H7 (cell line): ENCODE results near the gene PRPF8. TPM values are rescaled to one million over a fixed set of nuclear protein-coding genes. Genes with fewer than 3 reads are reported as not detected.
A peak's percentile ranks its signal among the peaks of the same experiment; 100 is the strongest.

Experiments
- DNase-seq: peaks from one replicate; pipeline ENCODE4 v3.0.0; 2012
- H3K27me3 ChIP-seq: 2 replicates; pipeline ENCODE4 v1.6.0; 2011; ENCODE audit warnings: mild to moderate bottlenecking, low read length; ENCODE audit not compliant: control insufficient read depth, insufficient read depth
- H3K36me3 ChIP-seq: replicated peaks from 2 replicates; pipeline ENCODE4 v1.5.1; 2011; ENCODE audit warnings: low read length; ENCODE audit not compliant: control insufficient read depth, insufficient read depth
- H3K4me3 ChIP-seq: 2 replicates; pipeline ENCODE4 v1.5.1; 2011; ENCODE audit warnings: low read depth, mild to moderate bottlenecking, control low read depth, low read length, moderate library complexity; ENCODE audit not compliant: insufficient read depth
- total RNA-seq: library from RNA; depleted of rRNA; stranded (reverse); fragments of >200 nt; shearing (Covaris generic); gene quantifications from 2 replicates; pipeline ENCODE4 v1.2.3, GENCODE V29; 2014

Gene PRPF8
- total RNA-seq, 1 experiment from 2014 or later = 128 TPM

DNA sequence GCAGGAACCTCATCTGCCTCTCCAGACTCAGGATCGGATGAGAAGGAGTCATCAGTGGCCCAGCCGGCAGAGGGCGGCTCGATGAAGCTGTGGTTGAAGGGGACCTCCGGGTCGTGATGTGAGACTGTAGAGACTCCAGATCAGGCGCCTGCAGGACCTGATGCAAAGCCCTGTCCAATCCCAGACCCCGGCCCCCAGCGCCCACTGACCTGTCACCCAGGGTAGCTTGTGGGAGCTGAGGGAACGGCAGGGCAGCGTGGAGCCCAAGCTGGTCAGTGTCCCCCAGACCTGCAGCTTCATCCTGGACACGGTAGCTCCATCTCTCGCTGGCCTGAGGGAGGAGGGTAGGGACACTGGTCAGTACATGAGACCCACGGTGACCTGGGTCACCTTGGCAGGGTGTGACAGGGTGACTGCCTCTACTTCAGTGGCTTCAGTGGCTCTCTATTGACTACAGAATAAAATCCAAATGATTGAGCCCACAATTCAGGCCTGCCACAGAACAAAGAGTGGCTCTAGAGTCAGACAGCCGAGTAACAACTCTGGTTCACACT, 47.9 kb downstream of the PRPF8 start:
- peak; percentile 44 for DNase-seq
- Histone ChIP-seq H3K27me3 (no peaks in the 10 kb centered on the region), H3K36me3 (no peaks in the 10 kb centered on the region), H3K4me3 (no peak overlapping the region)

DNA sequence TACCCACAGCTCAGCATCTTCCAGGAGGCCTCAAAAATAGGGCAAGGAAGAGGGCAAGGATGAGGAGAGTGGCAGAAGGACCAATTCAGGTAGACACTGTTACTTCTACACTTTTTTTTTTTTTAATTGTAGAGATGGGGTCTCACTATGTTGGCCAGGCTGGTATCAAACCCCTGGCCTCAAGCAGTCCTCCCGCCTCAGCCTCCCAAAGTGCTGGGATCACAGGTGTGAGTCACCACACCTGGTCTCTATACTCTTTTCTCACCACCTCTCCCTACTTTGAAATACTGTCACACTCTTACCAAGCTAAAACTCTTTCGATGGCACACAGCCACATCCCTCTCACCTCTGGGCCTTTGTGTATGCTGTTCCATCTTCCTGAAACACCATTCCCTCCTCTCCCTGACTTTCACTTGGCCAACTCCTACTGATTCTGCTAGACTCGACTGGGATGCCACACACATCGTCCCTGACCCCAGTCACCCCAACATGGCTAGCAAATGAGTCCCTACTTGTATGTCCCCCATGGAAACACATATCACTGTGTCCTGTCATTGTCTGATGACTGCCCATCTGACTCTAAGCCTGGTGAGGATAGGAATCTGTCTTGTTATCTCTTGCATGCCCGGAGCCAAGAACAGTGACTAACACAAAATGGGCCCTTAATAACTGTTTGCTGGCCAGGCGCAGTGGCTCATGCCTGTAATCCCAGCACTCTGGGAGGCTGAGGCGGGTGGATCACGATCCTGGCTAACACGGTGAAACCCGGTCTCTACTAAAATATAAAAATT, 48.8 kb downstream of the PRPF8 start:
- DNase-seq = no peak
- Histone ChIP-seq H3K4me3 (no peak overlapping the region), H3K36me3 (no peaks in the 10 kb centered on the region), H3K27me3 (no peaks in the 10 kb centered on the region)

DNA sequence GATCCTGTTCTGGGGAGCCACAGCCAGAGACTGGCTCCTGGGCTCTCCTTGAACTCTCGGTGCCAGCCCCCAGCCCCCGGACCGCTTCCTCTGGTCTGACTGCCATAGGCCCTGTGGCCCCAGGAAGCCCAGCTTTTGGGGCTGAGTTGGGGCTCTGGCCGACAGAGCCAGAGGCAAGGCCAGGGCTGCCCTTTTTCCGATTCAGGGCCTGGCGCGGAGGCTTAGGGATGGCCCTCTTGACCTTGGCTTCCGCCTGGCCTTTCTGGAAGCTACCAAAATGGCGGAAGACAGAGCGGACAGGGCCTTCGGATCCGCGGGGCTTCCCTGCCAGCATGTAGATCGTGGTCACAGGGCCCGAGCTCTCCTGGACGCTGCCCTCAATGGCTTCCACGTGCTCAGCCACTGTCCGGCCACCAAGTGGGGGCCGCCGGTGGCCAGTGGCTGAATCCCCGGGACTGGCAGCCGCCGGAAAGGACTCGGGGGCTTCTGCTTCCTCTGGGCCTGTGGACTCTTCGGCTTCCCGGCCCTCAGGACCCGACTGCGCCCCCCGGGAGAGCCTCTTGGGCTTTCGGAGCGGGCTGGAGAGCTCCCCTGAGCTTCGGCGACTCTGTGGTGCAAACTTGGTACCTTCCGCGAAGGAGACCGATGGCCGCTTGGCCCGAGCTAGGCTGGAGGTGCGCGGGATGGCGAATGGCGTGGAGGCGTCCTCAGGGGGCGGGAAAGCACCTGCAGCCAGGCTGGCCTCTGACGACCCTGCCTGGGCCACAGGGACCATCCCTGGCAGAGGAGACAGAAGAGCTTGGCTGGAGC, 49.6 kb downstream of the PRPF8 start:
- Histone ChIP-seq H3K36me3 (no peaks in the 10 kb centered on the region), H3K27me3 (no peaks in the 10 kb centered on the region), H3K4me3 (no peak overlapping the region)
- DNase-seq = peak; percentile 36

DNA sequence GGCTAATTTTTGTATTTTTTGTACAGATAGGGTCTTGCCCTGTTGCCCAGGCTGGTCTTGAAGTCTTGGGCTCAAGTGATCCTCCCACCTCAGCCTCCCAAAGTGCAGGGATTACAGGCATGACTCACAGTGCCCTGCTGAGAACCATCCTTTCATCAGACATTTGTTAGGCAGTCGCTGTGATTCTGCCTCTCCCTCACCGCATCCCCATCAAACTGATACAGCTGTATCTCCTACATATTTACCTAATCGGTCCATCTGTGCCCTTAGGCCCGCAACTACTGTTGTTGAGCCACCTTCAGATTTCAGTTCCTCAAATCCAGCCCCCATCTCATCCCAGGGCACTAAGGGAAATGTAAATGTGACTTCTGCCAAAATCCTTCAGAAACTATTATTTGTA, 54.0 kb downstream of the PRPF8 start:
- H3K27me3 ChIP-seq = peaks cover 5% of the 10 kb centered on the region; the same call in 1 of the 2 replicates
- no peak overlapping the region for H3K4me3 ChIP-seq
- DNase-seq = no peak
- H3K36me3 ChIP-seq = 0 out of 2 replicates have a peak, but pooled peaks cover 2% of the 10 kb centered on the region

DNA sequence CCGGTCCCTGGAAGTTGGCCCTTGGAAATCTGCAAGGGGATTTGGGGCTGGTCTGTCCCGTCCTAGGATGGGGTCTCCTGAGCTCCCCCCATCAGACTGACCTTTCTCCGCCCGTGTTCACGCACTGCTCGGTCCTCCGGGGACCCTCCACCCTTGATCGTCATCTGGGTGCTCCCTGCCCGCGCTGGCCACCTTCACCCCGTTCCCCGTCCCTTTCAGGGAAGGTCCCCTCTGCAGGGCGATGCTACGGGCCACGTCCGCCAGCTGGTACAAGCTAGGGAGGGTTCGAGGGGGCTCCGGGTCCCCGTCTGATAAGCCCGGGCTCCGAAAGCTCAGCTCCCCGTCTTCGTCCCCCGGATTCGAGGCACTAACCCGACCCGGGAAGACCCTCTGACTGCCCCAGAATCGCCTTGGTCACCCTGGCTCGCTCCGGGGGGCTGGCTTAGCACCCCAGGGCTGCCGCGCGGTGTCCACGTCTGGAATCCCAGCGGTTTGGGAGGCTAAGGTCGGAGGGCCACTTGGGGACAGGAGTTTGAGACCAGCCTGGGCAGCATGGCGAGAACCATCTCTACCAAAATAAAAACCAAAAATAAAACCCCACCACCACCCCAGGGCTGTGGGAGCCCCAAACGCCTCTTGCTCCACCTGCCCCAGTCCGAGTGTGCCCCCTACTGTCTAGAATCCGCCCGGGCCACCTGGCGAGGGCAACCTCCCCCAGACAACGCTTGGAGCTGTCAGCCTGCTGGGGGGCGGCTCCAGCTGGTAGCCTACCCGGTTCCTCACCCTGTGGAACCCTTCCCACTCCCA, 55.0 kb downstream of the PRPF8 start:
- DNase-seq = peak; percentile 87
- H3K4me3 ChIP-seq = peak overlapping the region; percentile 85
- H3K27me3 ChIP-seq = peaks cover 5% of the 10 kb centered on the region; the same call in 1 of the 2 replicates
- peaks cover 2% of the 10 kb centered on the region; the same call in 1 of the 2 replicates for H3K36me3 ChIP-seq

DNA sequence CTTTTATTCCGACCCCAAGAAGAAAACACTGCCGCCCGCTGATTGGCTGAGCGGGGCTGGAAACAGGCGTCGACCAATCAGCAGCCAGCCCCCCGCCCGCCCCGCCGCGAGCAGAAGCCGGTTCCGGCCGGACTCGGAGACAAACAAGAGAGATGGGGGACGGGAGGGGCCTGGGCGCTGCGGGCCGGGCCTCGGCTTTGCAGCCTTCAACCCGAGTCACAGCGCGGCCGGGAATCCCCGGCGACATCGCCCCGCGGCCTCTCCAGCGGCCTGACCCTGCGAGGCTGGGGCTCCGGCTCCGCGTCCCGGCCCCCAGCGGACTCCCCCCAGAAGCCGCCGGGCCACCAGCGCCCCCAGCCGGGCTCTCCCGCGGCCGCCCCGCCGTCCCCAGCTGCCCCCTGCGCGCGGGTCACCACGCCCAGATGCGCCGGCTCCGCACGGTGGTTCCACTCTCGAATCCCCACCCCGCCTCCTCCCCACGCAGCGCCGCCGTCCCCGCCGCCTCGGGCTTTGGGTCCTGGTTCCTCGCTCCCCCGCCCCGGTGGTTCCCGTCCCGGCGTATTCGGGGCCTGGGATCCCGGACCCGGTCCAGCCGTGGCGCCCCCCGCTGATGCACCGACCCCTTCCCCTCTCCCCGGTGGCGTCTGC, 55.7 kb downstream of the PRPF8 start:
- H3K27me3 ChIP-seq = peaks cover 5% of the 10 kb centered on the region; the same call in 1 of the 2 replicates
- DNase-seq = peak; percentile 100
- peaks cover 2% of the 10 kb centered on the region; the same call in 1 of the 2 replicates for H3K36me3 ChIP-seq
- peak overlapping the region; percentile 85 for H3K4me3 ChIP-seq

DNA sequence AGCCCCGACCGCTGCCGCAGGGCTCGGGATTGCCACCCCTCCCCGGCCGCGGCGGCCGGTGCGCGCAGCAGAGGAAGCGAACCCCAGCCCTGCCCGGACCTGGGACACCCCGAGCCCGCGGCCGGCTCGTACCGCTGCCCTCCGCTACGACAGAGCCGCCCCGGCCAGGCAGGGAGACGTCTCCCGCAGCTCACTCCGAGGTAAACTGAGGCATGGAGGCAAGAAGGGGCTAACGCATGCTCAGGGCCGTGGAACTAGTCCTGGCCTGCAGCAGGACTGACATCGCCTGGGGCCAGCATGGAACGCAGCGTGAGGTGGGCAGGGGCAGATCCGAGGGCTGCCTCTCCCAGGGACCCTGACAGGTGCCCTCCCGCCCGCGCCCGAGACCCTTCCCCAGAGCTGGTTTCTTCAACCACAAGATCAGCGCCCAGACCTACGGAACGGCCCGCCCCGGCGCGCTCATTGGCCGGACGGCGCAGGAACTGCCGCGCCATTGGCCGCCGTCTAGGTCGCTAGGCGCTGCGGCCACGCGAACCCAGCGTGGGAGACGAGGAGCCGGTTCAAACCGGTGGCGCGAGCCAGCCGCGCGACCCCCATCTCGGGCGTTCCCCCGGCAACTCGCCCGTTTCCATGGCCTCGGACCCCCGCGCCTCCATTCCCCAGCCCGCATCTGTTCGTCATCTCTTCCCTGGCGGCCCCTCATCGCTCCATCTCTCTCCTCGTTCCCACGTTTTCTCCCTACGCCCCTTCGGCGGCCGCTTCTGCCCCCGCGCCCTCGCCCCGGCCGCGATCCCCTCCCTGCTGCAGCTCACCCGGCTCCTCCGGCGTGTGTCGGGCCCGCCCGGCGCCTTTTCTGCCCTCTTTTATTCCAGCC, 56.4 kb downstream of the PRPF8 start, which contains the start of gene SLC43A2:
Gene SLC43A2 (minus strand): TSS at position 853 of the 874 bp plus-strand sequence. CDS start 960 bp downstream, outside the sequence.
- H3K27me3 ChIP-seq = peaks cover 5% of the 10 kb centered on the region; the same call in 1 of the 2 replicates
- H3K4me3 ChIP-seq = peak within 1 kb of the TSS; percentile 85
- H3K36me3 ChIP-seq = peaks cover 2% of the 10 kb centered on the region; the same call in 1 of the 2 replicates
- peak; percentile 98 for DNase-seq

DNA sequence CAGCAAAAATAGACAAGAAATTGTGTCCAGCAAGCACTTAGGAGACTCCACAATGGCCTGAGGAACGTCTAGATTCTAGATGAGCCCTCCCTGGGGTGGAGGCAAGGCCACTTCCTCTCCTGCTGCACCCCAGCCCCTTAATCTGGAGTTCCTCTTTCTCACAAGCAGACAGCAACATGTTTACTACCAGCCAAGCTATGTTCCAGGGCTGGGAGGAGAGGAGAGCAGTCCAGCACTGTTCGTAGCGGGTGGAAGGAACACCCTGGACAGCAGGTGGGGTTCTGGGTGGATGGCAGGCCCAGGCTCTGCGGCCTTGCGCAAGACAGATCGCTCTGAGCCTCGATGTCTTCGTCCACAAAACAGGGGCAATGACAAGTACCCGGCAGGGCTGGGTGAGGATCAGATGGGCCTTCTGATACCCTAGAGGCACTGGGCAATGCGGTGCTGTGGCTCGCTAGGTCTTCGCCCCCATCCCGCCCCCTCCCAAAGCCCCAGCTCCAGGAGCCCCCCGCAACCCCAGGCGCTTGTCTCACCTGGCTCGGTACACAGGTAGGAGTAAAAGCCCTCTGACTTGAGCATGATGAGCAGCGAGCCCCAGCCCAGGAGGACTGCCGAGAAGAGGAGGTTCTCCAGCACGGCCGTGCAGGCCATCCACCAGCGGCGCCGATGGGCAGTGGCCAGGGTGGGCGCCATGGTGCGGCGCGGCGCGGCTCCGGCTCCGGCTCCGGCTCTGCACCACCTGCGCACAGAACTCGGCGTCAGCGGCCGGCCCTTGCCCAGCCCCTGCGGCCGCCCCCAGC, 57.3 kb downstream of the PRPF8 start:
- peak; percentile 91 for DNase-seq
- peak overlapping the region; percentile 85 for H3K4me3 ChIP-seq
- peaks cover 5% of the 10 kb centered on the region; the same call in 1 of the 2 replicates for H3K27me3 ChIP-seq
- peaks cover 2% of the 10 kb centered on the region; the same call in 1 of the 2 replicates for H3K36me3 ChIP-seq

DNA sequence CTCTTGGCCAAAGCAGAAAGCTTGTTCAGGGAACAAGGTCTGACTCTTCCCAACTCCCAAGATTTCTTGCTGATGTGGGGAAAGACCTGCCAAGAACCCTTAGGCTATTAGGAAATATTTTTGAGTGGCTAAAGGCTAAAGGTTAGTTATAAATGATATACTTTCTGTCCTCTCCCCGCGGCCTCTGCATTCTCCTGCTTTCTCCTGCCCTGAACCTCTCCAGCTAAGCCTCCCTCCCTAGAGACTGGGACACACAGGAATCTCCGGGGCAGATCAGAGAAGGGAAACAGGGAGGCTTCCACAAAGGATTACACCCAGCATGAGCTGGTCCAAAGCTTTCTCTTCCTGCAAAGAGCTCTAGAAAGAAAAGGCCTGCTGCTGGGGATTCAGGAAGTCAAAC, 58.3 kb downstream of the PRPF8 start:
- Histone ChIP-seq H3K4me3 (no peak overlapping the region), H3K27me3 (peaks cover 5% of the 10 kb centered on the region; the same call in 1 of the 2 replicates), H3K36me3 (peaks cover 2% of the 10 kb centered on the region; the same call in 1 of the 2 replicates)
- DNase-seq = peak; percentile 73

DNA sequence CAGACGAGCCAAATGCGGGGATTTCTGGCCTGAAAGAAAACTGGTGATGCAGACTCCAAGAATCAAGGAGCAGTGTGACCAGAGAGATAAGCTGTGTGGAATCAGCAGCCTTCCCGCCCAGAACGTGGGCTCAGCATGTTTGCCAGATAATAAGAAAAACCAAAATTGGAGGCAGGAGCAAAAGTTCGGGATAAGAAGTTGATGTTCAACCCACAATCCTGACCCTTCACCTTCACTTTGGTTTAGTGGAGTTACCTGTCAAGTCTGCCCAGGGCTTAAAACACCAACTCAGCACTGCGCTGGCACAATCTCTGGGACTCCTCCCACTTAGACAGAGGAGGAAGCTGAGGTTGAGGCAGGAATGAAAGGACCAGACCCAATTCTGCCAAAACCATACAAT, 59.1 kb downstream of the PRPF8 start:
- no peak for DNase-seq
- Histone ChIP-seq H3K4me3 (no peak overlapping the region), H3K36me3 (peaks cover 2% of the 10 kb centered on the region), H3K27me3 (peaks cover 5% of the 10 kb centered on the region; the same call in 1 of the 2 replicates)

DNA sequence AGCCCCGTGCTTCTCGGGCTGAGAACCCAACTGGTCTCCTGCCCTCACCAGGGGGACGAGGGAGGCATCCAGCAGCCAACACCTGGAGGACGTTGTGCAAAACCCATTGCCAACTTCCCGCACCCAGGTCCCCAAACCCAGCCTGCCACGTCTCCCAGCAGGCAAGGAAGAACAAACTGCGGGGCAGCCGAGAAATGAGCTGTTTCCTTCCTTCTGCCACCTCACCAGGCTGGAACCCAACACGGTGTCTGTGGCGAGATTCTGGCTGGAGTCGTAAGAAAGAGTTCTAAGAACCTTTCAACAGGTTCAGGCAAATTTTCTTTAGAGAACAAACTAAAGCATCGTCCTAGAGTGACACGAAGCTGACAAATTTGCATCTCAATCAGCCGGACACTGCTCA, 59.6 kb downstream of the PRPF8 start:
- H3K27me3 ChIP-seq = peaks cover 5% of the 10 kb centered on the region; the same call in 1 of the 2 replicates
- H3K4me3 ChIP-seq = no peak overlapping the region
- DNase-seq = no peak
- peaks cover 2% of the 10 kb centered on the region for H3K36me3 ChIP-seq

DNA sequence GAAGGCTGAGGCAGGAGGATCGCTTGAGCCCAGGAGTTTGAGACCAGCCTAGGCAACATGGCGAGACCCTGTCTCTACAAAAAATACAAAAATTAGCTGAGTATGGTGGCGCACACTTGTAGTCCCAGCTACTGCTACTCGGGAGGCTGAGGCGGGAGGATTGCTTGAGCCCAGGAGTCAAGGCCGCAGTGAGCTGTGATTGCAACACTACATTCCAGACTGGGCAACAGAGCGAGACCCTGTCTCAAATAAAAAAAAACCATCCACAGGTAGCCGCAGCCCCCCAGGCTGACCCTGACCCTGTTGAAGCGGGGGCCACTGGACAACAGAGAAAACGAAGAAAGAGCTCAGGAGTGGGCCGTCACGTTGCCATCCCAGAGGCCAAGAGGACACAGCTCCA, 60.0 kb downstream of the PRPF8 start:
- H3K36me3 ChIP-seq = peaks cover 2% of the 10 kb centered on the region
- no peak for DNase-seq
- peaks cover 3% of the 10 kb centered on the region; the same call in 1 of the 2 replicates for H3K27me3 ChIP-seq
- no peak overlapping the region for H3K4me3 ChIP-seq
